ENCODE data around the gene CNTN5. TPM values are rescaled to one million over a fixed set of nuclear protein-coding genes. Genes with fewer than 3 reads are reported as not detected.

CNTN5 gene
- total RNA-seq, 1 donor from 2014 or later = 0.04 TPM

DNA sequence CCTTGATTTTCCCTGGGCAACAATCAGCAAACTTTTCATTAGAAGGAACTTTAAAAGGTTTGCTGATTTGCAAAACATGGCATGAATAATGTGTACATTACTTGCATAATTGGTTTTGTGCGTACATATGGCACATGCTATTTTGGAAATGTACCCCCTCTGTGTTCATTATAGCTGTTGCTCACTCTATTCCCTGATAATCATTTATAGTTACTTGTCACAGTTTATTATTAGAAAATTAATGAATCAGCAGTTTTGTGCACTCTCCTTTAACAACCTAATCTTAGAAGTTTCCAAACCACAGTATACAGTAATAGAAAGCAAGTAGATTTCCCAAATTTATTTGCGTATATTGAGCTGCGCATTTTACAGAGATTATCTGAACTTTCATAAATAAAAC lies 389.9 kb downstream of the CNTN5 start:
- ATAC-seq = no peak

- no peak for ATAC-seq
Observed at GRCh38 chr11:99418927-99419720, 398.4 kb downstream of the CNTN5 start.

DNA sequence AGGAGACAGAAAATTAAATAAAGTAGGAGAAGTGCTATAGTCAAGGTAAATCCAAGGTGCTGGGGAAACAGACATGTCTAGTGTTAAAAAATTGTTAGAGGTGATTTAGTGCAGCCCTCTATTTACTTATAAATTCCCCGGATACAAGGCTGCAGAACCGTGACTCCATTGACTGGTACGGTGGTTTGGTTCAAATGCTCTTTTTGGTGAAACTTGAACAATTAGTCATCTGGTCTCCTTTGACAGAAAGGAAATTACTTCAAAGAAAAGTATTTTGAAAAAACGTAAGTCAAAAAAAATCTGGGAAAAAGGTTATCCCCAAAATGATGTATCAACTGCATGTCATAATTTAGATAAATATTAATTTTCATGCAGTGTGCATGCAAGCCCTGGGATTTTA lies 399.2 kb downstream of the CNTN5 start:
- no peak for ATAC-seq

DNA sequence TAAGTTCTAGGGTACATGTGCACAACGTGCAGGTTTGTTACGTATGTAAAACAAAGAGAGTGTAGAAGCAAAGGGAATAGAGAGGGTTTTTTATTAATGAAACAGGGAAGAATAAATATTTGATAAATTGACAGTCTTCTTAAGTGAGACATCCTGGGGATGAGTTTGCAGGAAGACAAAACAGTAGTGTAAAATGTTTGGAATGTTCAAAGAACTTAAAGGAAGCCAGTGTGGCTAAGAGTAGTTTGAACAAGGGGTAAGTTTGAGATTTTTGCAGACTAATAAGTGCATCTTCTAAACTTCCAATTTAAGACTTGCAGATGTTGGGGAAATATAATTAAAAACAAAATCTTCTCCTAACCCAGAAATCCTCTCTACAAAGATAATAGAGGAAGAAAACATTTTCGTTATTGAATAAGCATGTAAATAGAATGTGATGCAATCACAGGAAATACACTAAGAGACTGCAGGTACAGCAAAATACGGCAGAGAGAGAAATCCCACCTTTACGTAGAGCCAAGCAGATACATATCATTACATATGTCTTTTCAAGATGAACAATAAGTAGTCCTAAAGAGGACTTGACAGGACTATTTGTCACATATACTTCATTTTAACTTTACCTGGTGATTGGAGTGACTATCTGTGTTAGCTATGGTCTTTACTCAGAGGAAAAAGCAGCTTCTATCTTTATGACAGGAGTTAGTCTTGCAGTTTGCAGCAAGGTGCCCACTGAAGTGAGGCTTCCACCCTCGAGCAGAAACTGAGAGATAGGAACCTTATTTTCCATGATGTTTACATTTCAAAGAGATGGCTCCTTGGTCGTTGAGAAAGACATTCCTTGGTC lies 402.1 kb downstream of the CNTN5 start:
- ATAC-seq = no peak

GRCh38 chr11:99423428-99423983 lies 402.8 kb downstream of the CNTN5 start:
- ATAC-seq = no peak

- no peak for ATAC-seq
Observed at GRCh38 chr11:99424313-99425084, 403.8 kb downstream of the CNTN5 start.

GRCh38 chr11:99425596-99425995 lies 404.8 kb downstream of the CNTN5 start:
- no peak for ATAC-seq

- no peak for ATAC-seq
Observed at GRCh38 chr11:99432677-99433076, 411.9 kb downstream of the CNTN5 start.

DNA sequence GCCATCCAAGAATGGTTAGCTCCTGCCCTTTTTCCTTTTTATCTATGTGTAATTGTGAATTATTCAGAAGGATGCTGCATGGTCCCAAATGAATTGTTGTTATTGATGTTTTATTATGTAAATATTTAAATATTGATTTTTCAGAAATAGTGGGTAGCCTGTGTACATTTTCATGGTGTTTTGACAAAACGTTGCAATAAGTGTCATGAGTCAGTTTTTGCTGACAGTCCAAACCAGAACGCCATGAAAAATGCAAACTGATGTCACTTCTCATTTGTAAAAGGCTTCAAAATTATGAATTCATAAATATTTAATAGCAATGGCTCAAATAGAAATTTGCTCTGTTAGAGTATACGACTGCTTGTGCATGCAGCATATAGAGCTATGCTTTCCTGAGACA lies 422.5 kb downstream of the CNTN5 start:
- ATAC-seq = no peak

- ATAC-seq = no peak
Observed at GRCh38 chr11:99446400-99446799, 425.7 kb downstream of the CNTN5 start.

DNA sequence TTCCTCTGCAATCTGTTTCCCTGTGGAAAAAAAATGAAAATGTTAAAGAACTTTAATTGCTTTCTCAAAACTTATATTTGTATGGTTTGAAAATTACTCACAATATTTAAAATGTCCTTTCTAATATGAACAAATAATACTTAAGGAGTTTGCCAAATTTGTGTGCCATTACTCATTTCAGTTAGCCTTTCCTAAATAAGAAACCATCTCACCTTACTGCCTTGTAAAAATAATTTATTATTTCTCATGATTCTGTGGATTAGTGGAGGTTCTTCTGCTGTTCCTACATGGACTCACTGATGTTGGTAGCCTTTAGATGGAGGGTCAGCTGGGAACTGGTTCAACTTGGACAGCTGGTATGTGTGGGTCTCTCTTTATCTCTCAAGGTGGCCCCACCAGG lies 428.6 kb downstream of the CNTN5 start:
- ATAC-seq = no peak

DNA sequence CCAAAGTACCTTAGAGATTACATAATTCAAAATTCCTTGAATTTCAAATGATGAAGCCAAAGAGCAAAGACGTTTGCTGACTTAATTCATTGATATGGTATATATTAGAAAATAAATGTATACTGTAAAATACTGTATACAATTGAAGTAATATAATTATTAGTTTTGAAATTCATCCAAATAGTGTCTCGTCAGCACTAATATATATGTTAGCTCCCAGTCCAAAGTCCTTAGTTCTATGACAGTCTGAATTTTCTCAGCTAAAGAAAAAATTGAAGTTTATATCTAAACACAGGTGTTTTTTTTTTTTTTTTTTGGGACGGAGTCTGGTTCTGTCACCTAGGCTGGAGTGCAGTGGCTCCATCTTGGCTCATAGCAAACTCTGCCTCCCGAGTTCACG lies 431.3 kb downstream of the CNTN5 start:
- ATAC-seq = no peak

DNA sequence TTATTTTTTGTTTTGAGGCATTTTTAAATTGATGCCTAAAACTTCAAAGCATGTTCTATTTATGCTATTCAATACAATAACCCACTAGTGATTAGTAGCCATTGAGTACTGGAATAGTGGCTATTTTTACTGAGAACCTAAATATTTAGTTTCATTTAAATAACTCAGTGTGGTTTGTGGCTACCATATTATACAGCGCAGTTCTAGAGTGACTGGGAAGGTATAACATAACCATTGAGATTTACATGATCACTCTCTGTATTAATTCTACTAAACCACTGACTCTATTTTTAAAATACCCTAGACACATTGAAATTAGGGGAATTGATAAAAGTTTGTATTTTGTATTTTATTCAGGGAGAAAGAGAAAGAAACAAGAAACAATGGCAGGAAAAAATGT lies 441.2 kb downstream of the CNTN5 start:
- no peak for ATAC-seq

DNA sequence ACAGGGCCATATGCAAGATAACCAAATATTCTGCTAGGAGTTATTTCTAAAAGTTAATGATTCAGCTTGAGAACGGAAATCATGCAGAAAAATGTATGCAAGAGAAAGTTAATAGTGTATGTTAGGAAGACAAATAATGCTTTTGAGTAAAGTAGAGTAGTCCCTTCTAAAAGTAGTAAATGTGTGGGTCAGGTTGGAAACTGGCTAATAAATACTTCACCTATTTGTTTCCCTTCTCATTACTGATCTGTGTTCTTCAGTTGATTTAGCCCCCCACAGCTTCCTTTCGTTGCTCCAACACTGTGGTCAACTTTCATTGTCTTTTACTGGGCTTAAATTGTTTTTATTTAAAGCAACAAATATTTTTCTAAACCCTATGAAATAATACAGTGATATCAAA lies 444.2 kb downstream of the CNTN5 start:
- no peak for ATAC-seq

GRCh38 chr11:99489581-99489980 lies 468.8 kb downstream of the CNTN5 start:
- ATAC-seq = no peak

- no peak for ATAC-seq
Observed at GRCh38 chr11:99494065-99494464, 473.3 kb downstream of the CNTN5 start.

- ATAC-seq = no peak
Observed at GRCh38 chr11:99501655-99502054, 480.9 kb downstream of the CNTN5 start.

DNA sequence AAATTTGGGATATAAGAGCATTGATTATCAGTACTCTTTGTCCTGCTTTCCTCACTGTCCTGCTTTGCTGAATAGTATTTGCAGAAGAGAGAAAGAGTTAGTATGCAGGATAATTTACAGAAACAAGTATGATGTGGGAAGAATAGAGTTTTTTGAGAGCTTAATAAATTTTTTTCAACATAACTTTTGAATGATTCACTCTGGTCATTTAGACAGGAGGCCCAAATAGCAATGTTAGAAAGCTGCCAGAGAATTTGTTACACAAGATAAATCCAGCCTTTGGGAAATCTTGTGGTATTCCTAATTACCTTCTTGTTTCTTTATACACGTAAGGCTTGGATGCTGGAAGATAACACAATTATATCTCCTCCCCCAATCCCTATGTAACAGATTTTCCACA lies 484.6 kb downstream of the CNTN5 start:
- ATAC-seq = no peak

GRCh38 chr11:99505831-99506230 lies 485.1 kb downstream of the CNTN5 start:
- ATAC-seq = no peak

- ATAC-seq = no peak
Observed at GRCh38 chr11:99509863-99510262, 489.1 kb downstream of the CNTN5 start.

GRCh38 chr11:99513368-99513767 lies 492.6 kb downstream of the CNTN5 start:
- no peak for ATAC-seq

DNA sequence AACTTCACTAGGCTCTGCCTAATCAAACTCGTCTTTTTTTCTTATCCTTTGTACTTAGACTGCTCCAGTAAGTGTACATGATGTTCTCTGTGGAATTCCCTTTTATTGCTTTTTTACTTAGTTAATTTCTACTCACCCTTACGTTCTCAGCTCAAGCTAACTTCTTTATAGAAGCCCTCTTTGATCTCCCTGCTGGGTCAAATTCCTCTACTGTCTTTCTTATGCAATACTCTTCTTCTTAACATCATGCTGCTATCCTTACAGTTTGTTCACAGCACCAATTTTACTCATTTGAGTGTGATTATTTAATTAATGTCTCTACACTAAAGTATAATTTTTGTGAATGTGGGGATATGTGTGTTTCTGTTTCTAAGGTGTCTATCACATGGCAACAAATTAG lies 498.3 kb downstream of the CNTN5 start:
- ATAC-seq = no peak
